Type B pancreatic cell (in vitro differentiated cells): ENCODE results near the gene CHIA. TPM values are rescaled to one million over a fixed set of nuclear protein-coding genes. Genes with fewer than 3 reads are reported as not detected.

ENCODE experiments used
- DNase-seq: peaks from one replicate; pipeline ENCODE4 v3.0.0; 2021; ENCODE audit warnings: mixed read lengths; ENCODE audit not compliant: unreplicated experiment; ENCODE audit errors: extremely low spot score
- H3K27ac Mint-ChIP-seq: 2 replicates; pipeline ENCODE4 v1.8.0; 2021; ENCODE audit warnings: mild to moderate bottlenecking, mixed read lengths
- H3K27me3 Mint-ChIP-seq: 2 replicates; pipeline ENCODE4 v1.8.0; 2021; ENCODE audit warnings: mixed read lengths
- H3K36me3 Mint-ChIP-seq: 2 replicates; pipeline ENCODE4 v1.8.0; 2021; ENCODE audit warnings: mixed read lengths
- H3K4me1 Mint-ChIP-seq: one replicate; pipeline ENCODE4 v1.8.0; 2021; ENCODE audit warnings: mixed read lengths; ENCODE audit not compliant: unreplicated experiment
- H3K4me3 Mint-ChIP-seq: 2 replicates; pipeline ENCODE4 v1.8.0; 2021; ENCODE audit warnings: mild to moderate bottlenecking, mixed read lengths
- H3K9me3 Mint-ChIP-seq: 2 replicates; pipeline ENCODE4 v1.8.0; 2021; ENCODE audit warnings: mixed read lengths
- long read RNA-seq: library from polyadenylated mRNA; unstranded; transcript quantifications from one replicate; pipeline ENCODE4 v2.0.0, GENCODE V29; 2020
- total RNA-seq: library from RNA; stranded (reverse); gene quantifications from 2 replicates; pipeline ENCODE4 v1.2.1, GENCODE V29; 2021; ENCODE audit warnings: low replicate concordance
- TF ChIP-seq, protein P1 (sequence below): fragments of 200-600 bp; sonication (generic); conservative IDR thresholded peaks from 2 replicates; pipeline ENCODE4 v1.5.0; 2021; ENCODE audit warnings: antibody characterized with exemption, mild to moderate bottlenecking

The CHIA gene
- 1.3 and 1.9 TPM in 2 replicates for total RNA-seq
- long read RNA-seq, partial matches to known transcripts = 0 of 3 reads
- long read RNA-seq, other reads (novel, unspliced or antisense) = 0 of 3 reads

- H3K36me3 Mint-ChIP-seq = no peaks in the 10 kb centered on the region
- no peaks in the 10 kb centered on the region for H3K9me3 Mint-ChIP-seq
- DNase-seq = no peak
- H3K4me1 Mint-ChIP-seq = no peaks in the 10 kb centered on the region
- no peak within 1 kb of the TSS for H3K27ac Mint-ChIP-seq
- no peaks in the 10 kb centered on the region for H3K27me3 Mint-ChIP-seq
- TF ChIP-seq, protein P1, sequence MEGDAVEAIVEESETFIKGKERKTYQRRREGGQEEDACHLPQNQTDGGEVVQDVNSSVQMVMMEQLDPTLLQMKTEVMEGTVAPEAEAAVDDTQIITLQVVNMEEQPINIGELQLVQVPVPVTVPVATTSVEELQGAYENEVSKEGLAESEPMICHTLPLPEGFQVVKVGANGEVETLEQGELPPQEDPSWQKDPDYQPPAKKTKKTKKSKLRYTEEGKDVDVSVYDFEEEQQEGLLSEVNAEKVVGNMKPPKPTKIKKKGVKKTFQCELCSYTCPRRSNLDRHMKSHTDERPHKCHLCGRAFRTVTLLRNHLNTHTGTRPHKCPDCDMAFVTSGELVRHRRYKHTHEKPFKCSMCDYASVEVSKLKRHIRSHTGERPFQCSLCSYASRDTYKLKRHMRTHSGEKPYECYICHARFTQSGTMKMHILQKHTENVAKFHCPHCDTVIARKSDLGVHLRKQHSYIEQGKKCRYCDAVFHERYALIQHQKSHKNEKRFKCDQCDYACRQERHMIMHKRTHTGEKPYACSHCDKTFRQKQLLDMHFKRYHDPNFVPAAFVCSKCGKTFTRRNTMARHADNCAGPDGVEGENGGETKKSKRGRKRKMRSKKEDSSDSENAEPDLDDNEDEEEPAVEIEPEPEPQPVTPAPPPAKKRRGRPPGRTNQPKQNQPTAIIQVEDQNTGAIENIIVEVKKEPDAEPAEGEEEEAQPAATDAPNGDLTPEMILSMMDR = no peak
- no peak within 1 kb of the TSS for H3K4me3 Mint-ChIP-seq
Observed at GRCh38 chr1:111290630-111291029, at the start of gene CHIA. Gene CHIA (plus strand): TSS chr1:111290851. CDS start chr1:111310468, 19,617 bp downstream.

- Mint-ChIP-seq H3K9me3 (no peaks in the 10 kb centered on the region), H3K27me3 (no peaks in the 10 kb centered on the region), H3K27ac (no peak overlapping the region), H3K36me3 (no peaks in the 10 kb centered on the region), H3K4me1 (peaks cover 7% of the 10 kb centered on the region), H3K4me3 (no peak overlapping the region)
- TF ChIP-seq, protein P1 = no peak
- no peak for DNase-seq
Observed at GRCh38 chr1:111241797-111242196, 48.9 kb upstream of the CHIA start.

DNA sequence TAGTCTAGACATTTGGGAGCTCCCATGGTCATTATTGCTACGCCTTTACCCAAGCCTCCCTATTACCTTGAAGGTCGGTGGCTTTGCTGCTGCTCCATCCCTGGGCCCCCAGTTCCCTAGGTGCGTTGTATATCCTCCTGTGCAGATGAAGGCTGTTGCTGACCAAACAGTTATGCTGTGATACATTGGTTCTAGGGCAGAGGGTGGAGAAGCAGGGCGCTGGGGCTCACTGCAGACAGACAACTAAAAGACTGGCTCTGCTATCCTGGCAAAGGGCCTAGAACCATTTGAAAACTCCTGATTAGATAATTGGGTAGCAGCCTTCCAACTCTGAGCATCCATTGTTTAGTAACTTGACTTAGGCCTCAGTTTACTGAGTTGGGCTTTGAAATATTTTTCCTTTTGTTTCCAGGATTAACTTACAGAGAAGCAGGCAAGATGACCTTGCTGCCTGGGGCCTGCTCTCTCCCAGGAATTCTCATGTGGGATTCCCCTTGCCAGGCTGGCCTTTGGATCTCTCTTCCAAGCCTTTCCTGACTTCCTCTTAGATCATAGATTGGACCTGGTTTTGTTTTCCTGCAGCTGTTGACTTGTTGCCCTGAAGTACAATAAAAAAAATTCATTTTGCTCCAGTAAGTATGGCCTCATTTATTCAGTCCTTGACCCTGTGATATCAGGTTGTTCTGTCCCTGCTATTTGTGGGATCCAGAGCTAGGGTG, 47.7 kb upstream of the CHIA start:
- Mint-ChIP-seq H3K27me3 (no peaks in the 10 kb centered on the region), H3K36me3 (no peaks in the 10 kb centered on the region), H3K9me3 (no peaks in the 10 kb centered on the region), H3K4me1 (no peaks in the 10 kb centered on the region), H3K27ac (no peak overlapping the region), H3K4me3 (no peak overlapping the region)
- TF ChIP-seq, protein P1 = no peak
- DNase-seq = no peak

GRCh38 chr1:111247125-111247838, 43.4 kb upstream of the CHIA start:
- Mint-ChIP-seq H3K27ac (no peak overlapping the region), H3K4me3 (no peak overlapping the region)
- TF ChIP-seq, protein P1 = no peak

GRCh38 chr1:111249960-111250359, 40.7 kb upstream of the CHIA start:
- Mint-ChIP-seq H3K9me3 (no peaks in the 10 kb centered on the region), H3K4me1 (no peaks in the 10 kb centered on the region), H3K36me3 (no peaks in the 10 kb centered on the region), H3K27ac (no peak overlapping the region), H3K27me3 (no peaks in the 10 kb centered on the region), H3K4me3 (no peak overlapping the region)
- TF ChIP-seq, protein P1 = no peak
- DNase-seq = no peak

More at GRCh38 chr1:111247125-111247838, 43.4 kb upstream of the CHIA start:
- Mint-ChIP-seq H3K27me3 (no peaks in the 10 kb centered on the region), H3K9me3 (no peaks in the 10 kb centered on the region), H3K4me1 (no peaks in the 10 kb centered on the region), H3K36me3 (no peaks in the 10 kb centered on the region)
- DNase-seq = no peak
